Omental fat pad (tissue), 4 donors: ENCODE results near the gene KIF5A. TPM values are rescaled to one million over a fixed set of nuclear protein-coding genes. Genes with fewer than 3 reads are reported as not detected.

Experiments used
- ATAC-seq: fragments of 150-250 bp; one replicate; pipeline ENCODE4 v1.9.1; 2016; ENCODE audit warnings: mild to moderate bottlenecking, moderate library complexity; ENCODE audit not compliant: low FRiP score
- DNase-seq: peaks from one replicate; pipeline ENCODE4 v3.0.0-alpha.2; 2019; ENCODE audit warnings: low spot score
- CTCF ChIP-seq, 3 donors: fragments of 450-650 bp; IDR thresholded peaks; one replicate each; pipeline ENCODE4 v1.5.1; 2016 to 2017; ENCODE audit warnings: antibody characterized with exemption in 3 of 3, mild to moderate bottlenecking in 3 of 3, moderate library complexity in 2 of 3
- total RNA-seq, 4 donors: library from RNA; depleted of rRNA; stranded (reverse); fragments of >200 nt; gene quantifications; one replicate each; pipeline ENCODE4 v1.1.0, GENCODE V29; 2016

KIF5A gene
- total RNA-seq, 4 donors from 2014 or later, result 0.09 to 0.13 TPM; not detected in 2

- no peak for TF ChIP-seq CTCF (IDR thresholded peaks at IDR 0.05)
- DNase-seq, result no peak
- no peak for ATAC-seq
These were observed 40.6 kb downstream of the KIF5A start for GRCh38 chr12:57590479-57590863.

- peak; percentile 98 for ATAC-seq
- peak; percentile 43 for DNase-seq
- TF ChIP-seq CTCF (IDR thresholded peaks at IDR 0.05), result no peak
These were observed 41.3 kb downstream of the KIF5A start, which contains the start of gene PIP4K2C for GRCh38 chr12:57590864-57591781. Gene PIP4K2C (plus strand): TSS chr12:57591192. CDS start chr12:57591290, 98 bp downstream.

GRCh38 chr12:57591782-57592325 lies 42.0 kb downstream of the KIF5A start:
- no peak for TF ChIP-seq CTCF (IDR thresholded peaks at IDR 0.05)
- DNase-seq, result no peak
- ATAC-seq, result no peak

- ATAC-seq, result no peak
- no peak for DNase-seq
- no peak for TF ChIP-seq CTCF (IDR thresholded peaks at IDR 0.05)
These were observed 42.8 kb downstream of the KIF5A start for GRCh38 chr12:57592551-57593165.

GRCh38 chr12:57593187-57593586 lies 43.3 kb downstream of the KIF5A start:
- ATAC-seq (no peak), DNase-seq (no peak)
- TF ChIP-seq CTCF (IDR thresholded peaks at IDR 0.05), result no peak

GRCh38 chr12:57600395-57600794 lies 50.6 kb downstream of the KIF5A start:
- TF ChIP-seq CTCF (IDR thresholded peaks at IDR 0.05), result no peak
- ATAC-seq (no peak), DNase-seq (no peak)
